Measurements from ENCODE around the gene DCC.

- TF ChIP-seq, protein P1, sequence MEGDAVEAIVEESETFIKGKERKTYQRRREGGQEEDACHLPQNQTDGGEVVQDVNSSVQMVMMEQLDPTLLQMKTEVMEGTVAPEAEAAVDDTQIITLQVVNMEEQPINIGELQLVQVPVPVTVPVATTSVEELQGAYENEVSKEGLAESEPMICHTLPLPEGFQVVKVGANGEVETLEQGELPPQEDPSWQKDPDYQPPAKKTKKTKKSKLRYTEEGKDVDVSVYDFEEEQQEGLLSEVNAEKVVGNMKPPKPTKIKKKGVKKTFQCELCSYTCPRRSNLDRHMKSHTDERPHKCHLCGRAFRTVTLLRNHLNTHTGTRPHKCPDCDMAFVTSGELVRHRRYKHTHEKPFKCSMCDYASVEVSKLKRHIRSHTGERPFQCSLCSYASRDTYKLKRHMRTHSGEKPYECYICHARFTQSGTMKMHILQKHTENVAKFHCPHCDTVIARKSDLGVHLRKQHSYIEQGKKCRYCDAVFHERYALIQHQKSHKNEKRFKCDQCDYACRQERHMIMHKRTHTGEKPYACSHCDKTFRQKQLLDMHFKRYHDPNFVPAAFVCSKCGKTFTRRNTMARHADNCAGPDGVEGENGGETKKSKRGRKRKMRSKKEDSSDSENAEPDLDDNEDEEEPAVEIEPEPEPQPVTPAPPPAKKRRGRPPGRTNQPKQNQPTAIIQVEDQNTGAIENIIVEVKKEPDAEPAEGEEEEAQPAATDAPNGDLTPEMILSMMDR (IDR thresholded peaks at IDR 0.05) = no peak
- no peak for TF ChIP-seq EP300 (IDR thresholded peaks at IDR 0.05)
- TF ChIP-seq POLR2AphosphoS5 (IDR thresholded peaks at IDR 0.05) = no peak
- TF ChIP-seq POLR2A (IDR thresholded peaks at IDR 0.05) = no peak
Observed at GRCh38 chr18:53426666-53427184, 1086.7 kb downstream of the DCC start.
